GM13976 (cell line): ENCODE measurements around the gene BRD3OS.

Source experiments
- DNase-seq: peaks from one replicate; pipeline ENCODE4 v3.0.0; 2012; ENCODE audit warnings: low spot score
- CTCF ChIP-seq: IDR thresholded peaks from 2 replicates; pipeline ENCODE4 v1.5.1; 2012; ENCODE audit warnings: borderline replicate concordance, mild to moderate bottlenecking; ENCODE audit not compliant: insufficient read depth; ENCODE audit errors: extremely low read depth, missing control alignments, control extremely low read depth
- in situ Hi-C: fragments of 300-500 bp; cut with MboI; formaldehyde crosslinking; loops from one replicate; pipeline ENCODE4 v1.12.0; 2022; ENCODE audit warnings: low sequenced_read_pairs, mixed read lengths, inconsistent platforms; ENCODE audit not compliant: unreplicated experiment

Gene BRD3OS

GRCh38 chr9:134054891-134055811, 29.9 kb downstream of the BRD3OS start:
- no peak for DNase-seq
- in situ Hi-C loops = no loop called here
- no peak for TF ChIP-seq CTCF

- in situ Hi-C loops = no loop called here
- DNase-seq = no peak
- TF ChIP-seq CTCF = no peak
Observed at GRCh38 chr9:134055981-134056461, 30.7 kb downstream of the BRD3OS start.

- TF ChIP-seq CTCF = no peak
- DNase-seq = no peak
- in situ Hi-C loops = no loop called here
Observed at GRCh38 chr9:134056483-134057306, 31.4 kb downstream of the BRD3OS start.

GRCh38 chr9:134057307-134057657, 32.0 kb downstream of the BRD3OS start:
- TF ChIP-seq CTCF = no peak
- in situ Hi-C loops = no loop called here
- no peak for DNase-seq

- in situ Hi-C loops = no loop called here
- DNase-seq = no peak
- TF ChIP-seq CTCF = no peak
Observed at GRCh38 chr9:134057751-134058701, 32.7 kb downstream of the BRD3OS start.

- in situ Hi-C loops = no loop called here
- TF ChIP-seq CTCF = no peak
- no peak for DNase-seq
Observed at GRCh38 chr9:134058716-134059115, 33.4 kb downstream of the BRD3OS start.
